GM19463 (cell line): Measurements from ENCODE around the gene OR13J1.
"Not testable (repeated sequence)": the region's sequence is repeated elsewhere in the genome, so short reads cannot be mapped to it uniquely, and the experiment has no call there.

Experiments
- ATAC-seq: cut with Tn5 transposase; IDR thresholded peaks from one replicate; pipeline ENCODE4 v1.9.1; 2021; ENCODE audit warnings: mild to moderate bottlenecking, moderate library complexity; ENCODE audit not compliant: unreplicated experiment

OR13J1 gene

DNA sequence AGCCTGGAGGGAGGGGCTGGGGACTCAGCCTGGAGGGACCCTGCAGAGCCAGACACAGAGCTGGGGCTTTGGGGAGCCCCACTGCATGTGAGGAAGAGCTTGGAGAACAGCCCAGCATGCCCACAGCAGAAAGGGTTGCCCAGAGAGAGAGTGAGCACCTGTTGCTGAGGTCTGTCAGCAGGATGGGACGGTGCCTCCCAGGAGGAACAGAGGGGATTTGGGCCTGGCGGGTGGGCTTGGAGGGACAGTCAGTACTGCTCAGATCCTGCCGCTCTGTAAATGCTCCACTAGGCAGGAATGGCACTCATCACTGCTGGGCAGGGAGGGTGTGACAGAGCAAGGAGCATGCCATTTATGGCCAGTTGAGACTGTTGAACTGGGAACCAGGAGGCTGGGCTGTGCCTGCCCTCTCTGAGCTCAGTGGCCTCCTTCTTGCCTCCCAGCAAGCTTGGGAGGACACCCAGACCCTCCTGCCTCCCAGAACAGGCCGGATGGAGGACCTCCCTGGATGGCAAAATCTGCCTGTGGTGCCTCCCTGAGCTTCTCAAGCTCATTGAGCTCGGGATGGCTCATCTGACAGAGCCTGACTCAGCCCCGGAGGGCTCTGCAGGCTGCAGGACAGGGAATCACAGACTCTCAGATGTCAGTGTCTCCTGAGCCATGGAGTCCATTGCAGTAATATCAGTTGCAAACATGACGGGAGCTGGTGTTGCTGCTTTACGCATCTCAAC is 35.0 kb upstream of the OR13J1 start:
- ATAC-seq = no peak

DNA sequence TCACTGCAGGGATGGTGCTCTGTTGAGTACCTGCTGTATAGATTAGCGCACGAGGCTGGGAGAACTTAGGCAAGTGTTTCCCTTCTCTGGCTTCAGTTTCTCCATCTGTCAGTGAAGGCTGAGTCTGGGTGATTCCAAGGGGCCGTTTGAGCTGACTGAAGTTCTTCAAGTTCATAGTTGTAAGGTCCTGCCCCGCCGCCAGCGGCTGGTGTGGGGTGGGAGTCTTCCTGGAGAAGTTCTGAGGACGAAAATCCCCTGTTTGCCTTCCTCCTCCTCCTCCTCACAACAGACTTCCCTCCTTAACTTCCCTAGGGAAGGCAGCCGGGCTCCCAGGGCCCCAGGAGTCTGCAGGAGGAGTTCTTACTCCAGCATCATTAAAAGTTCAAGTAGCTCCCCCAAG is 34.1 kb upstream of the OR13J1 start:
- no peak for ATAC-seq

DNA sequence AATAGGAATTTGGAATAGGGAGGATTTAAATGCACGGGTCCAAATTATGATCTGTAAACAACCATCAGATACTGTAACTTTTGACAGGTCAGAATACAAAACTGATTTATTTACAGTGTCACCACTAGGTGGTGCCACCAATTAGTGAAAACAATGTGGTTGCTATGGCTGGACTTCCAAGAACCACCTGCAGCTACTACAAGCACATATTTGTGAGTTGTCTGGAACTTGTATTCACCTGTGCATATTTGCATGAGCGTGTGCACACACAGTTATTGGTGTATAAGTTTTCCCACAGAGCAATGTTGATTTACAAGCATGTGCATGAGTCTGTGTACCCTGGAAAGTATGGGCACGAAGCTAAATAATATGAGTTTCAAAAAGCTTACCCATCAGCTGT is 32.8 kb upstream of the OR13J1 start:
- no peak for ATAC-seq

DNA sequence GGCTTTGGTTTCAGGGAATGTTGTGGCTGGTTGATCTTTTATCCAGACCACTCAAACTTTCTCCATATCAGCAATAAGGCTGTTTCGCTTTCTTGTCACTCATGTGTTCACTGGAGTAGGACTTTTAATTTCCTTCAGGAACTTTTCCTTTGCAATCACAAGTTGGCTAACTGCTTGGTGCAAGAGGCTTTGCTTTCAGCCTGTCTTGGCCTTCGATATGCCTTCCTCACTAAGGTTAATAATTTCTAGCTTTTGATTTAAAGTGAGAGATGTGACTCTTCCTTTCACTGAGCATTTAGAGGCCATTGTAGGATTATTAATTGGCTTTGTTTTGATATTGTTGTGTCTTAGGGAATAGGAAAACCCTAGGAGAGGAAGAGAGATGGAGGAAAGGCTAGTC is 28.8 kb upstream of the OR13J1 start:
- ATAC-seq = no peak

DNA sequence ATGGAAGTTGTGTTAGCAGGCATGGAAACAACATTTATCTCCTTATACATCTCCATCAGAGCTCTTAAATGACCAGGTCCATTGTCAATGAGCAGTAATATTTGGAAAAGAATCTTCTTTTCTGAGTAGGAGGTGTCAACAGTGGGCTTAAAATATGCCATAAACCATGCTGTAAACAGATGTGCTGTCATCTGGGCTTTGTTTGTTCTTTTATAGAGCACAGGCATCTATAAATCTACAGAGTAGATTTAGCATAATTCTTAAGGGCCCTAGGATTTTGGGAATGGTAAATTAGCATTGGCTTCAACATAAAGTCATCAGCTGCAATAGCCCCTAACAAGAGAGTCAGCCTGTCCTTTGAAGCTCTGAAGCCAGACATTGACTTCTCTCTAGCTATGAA is 28.1 kb upstream of the OR13J1 start:
- ATAC-seq = no peak

DNA sequence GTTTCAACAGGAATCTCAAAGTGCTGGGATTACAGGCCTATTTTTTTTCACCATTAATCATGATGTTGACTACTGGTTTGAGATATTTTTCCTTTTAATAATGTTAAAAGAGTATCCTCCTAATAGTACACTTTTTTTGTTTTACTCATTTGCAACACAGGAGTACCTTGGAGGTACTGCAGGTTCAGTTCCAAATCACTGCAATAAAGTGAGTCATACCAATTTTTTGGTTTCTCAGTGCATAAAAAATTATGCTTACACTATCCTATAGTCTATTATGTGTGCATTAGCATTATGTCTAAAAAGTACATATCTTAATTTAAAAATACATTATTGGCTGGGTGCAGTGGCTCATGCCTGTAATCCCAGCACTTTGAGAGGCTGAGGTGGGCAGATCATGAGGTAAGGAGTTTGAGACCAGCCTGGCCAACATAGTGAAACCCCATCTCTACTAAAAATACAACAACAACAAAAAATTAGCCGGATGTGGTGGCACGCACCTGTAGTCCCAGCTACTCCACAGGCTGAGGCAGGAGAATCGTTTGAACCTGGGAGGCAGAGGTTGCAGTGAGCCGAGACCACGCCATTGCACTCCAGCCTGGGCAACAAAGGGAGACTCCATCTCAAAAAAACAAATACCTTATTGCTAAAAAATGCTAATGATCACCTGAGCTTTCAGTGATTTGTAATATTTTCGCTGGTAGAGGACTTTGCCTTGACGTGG is 27.3 kb upstream of the OR13J1 start:
- ATAC-seq = not testable (repeated sequence)

DNA sequence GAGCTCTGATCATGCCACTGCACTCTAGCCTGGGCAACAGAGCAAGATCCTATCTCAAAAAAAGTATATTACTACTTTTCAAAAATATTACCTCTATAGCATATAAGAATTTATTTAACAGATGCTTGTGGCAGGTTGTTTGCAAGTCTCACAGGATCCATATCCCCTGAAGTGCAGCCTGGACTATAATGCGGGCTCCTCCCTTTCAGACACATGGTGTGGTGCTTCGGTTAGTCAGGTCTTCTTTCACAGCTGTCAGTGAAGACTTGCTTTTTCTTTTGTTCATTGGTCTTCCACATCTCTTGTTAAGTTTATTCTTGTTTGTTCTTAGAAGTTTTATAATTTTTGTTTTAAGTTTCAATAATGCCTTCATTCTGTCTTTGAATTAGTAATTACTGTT is 26.4 kb upstream of the OR13J1 start:
- no peak for ATAC-seq

DNA sequence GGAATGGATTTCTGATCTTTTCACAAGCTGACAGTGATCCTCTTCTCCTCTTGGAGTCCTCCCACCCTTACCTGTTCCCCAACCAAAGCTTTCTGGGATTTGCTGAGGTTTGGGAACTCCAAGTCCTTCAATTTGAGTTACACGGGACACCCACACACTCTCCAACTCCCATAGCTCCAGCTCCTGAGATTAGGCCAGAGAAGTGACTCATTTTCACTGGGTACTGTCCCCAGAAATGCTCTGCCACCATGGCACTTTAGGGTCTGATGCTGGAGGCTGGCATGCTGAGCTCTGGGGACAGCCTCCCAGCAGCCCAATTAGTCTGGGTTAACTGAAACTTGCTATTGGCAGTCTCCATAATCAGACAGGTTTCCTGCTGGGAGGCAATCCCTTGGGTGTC is 21.9 kb upstream of the OR13J1 start:
- no peak for ATAC-seq

DNA sequence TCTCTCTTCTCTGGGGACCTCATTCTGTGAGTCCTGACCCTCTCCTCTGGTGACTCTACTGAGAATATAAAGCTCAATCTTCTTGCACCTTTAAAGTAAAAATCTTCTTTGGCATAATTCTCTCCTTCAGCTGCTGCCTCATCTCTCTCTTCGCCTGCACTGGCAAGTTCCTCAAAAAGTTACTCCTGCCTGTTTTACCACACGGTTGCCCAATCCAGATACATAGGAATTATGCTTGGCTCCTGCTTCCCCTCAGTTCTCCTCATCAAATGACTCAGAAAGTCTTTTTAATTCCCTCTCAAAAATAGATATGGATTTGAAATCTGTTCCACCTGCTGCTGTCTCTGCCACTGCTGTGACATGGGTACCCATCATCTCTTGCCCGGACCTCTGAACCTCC is 21.4 kb upstream of the OR13J1 start:
- ATAC-seq = no peak

DNA sequence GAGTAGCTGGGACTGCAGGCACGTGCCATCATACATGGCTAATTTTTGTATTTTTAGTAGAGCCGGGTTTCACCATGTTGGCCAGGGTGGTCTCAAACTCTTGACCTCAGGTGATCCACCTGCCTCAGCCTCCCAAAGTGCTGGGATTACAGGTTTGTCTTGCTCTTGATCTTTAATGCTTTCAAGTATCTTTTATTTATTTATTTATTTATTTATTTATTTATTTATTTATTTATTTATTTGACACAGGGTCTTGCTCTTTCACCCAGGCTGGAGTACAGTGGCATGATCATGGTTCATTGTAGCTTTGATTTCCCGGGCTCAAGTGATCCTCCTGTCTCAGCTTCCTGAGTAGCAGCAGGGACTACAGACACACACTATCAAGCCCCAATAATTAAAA is 14.7 kb upstream of the OR13J1 start:
- not testable (repeated sequence) for ATAC-seq

DNA sequence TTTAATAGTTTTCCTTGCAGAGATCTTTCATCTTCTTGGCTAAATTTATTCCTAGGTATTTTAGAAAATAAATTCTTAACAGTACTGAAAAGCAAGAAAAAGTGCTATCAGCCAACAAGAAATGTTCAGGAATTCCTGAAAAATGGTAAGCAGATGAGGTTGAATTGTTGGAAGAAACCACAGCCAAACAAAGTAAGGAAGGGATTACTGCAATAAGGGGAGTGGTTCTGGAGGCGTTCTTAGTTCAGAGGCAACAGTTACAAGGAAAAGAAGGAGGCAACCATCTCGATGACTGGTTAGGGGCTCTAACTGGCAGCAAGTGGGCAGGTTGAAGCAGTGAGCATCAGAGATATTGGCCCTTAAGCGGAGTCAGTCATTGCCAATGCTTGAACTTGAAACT is 12.8 kb upstream of the OR13J1 start:
- ATAC-seq = no peak

DNA sequence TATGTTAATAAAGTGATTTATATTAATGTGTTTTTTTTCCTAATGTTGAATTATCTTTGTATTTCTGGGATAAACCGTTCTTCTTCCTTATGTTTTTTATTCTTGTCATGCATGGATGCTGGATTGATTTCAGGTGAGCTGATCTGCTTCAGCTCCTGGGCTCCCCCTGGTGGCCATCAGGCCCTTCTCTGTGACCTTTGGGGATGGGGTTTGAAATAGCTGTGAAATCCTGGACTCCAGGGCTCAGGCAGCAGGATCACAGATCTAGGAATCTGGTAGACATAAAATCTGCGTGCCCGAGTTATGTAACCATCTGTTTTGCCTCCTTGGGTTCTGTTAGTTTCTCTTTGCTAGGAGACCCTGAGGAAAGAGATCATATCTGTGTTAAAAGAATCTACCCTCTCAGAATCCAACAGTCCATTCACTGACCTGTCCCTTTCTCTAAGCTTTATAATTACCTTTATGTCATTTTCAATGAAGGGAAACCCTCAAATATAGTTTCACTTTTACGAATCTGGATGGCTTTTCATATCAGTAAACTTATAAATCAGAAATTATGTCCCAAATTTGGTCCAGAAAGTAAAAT is 12.2 kb upstream of the OR13J1 start:
- ATAC-seq = no peak

DNA sequence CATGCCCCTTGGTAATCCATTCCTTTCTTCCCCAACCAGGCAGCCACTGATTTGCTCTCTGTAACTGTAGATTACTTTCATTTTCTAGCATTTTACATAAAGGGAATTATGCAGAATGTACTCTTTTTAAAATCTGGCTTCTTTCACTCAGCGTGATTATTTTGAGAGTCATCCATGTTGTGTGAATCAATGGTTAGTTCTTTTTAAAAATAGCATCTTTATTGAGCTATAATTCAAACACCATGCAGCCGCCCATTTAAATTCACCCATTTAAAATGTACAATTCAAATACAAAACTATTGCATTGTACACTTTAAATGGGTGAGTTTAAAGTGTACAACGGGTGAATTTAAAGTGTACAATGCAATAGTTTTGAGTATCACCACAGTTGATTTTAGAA is 2.3 kb upstream of the OR13J1 start:
- ATAC-seq = no peak

DNA sequence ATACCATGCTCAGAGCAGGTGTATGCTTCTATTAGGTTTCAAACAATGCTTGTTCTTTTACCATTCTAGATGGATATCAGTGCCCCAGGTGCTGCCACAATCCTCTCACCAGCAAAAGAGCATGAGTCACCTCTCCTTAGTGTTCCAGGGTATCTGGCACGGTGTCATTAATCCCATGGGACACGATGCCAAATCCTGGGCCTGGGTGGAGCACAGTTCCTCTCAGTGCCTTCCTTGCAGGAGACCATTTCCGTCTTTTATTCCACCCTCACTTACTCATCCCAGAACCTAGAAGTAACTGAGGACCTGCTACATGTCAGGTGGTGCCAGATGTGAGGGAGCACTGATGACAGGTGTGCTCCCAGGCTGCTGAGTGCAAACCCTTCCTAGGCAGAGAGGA is 1.3 kb upstream of the OR13J1 start:
- ATAC-seq = no peak

DNA sequence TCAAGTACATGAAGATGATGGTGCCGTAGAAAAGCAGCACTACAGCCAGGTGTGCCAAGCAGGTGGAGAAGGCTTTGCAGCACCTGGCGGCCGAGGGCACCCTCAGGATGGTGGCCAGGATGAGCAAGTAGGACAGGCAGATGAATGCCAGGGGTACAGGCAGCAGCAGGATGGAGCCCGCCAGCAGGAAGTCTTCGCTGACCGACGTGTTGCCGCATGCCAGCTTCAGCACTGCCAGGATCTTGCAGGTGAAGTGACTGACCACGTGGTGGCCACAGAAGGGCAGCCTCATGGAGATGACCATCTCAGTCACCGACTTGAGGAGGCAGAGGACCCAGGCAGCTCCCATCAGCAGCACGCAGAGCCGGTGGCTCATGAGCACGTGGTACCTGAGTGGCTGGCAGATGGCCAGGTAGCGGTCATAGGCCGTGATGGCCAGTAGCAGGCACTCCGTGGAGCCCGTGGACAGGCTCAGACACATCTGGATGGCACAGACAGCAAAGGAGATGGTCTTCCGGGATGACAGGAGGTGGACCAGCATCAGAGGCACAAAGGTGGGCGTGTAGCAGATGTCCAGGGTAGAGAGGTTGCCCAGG is 482 bp downstream of the OR13J1 start:
- no peak for ATAC-seq

DNA sequence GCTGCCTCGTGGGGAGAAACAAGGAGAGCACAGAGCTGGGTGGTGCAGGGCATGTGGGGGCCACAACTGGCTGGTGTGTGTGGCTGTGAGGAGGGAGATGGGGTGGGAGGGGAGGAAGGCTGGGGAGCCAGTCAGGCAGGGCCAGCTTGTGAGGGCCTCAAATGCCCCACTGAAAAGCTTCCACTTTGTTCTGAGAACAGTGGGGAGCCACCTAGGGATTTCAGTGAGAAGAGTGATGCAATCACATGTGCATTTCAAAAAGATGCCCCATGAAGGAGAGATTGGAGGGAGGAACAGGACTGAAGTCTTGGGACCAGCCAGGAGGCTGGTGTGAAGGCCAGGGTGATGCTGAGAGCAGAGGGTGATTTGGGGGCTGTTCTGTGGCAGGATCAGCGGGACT is 1.3 kb downstream of the OR13J1 start:
- no peak for ATAC-seq

DNA sequence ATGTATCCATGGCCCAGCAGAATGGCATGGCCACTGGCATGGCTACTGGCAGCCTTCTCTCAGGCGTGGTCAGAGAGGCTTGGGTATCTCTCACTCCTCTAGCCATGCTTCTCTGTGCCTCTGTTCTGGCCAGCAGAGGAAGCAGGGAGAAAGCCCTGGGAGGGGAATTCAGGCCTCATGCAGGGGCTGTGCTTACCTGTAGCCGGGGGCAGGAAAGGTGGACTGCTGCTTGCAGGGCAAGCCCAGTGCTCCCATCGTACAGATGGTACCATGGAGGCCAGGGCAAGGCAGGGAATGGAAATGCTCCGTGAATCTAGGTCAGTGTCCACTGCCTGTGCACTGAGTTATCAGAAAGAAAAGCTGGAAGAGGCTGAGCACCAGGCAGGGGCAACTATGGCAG is 2.7 kb downstream of the OR13J1 start:
- no peak for ATAC-seq

DNA sequence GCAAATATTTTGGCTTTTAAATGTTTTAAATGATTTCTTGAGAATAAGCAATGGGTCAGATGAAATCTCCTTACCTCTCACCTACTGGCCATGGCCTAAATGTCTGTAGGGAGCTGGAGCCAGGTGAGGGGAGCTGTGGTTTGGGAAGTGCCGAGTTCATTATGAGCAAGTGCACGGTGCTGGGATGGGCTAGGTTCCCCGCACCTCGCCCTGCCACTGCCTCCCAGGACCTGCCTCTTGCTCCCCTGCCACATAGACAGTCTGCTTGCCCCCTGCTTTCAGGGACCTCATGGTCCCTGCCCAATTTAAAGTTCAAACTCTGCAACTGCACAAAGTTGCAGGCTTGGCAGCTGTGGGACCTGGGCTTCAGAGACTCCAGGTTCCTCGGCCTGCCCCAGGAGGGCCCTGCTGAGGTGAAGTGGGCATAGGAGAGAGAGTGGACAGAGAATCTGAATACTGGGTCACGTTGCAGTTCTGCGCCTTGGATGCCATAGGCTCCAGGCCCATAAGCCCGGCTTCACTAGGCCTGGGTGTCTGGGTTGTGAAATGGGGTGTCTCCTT is 5.4 kb downstream of the OR13J1 start:
- ATAC-seq = no peak

DNA sequence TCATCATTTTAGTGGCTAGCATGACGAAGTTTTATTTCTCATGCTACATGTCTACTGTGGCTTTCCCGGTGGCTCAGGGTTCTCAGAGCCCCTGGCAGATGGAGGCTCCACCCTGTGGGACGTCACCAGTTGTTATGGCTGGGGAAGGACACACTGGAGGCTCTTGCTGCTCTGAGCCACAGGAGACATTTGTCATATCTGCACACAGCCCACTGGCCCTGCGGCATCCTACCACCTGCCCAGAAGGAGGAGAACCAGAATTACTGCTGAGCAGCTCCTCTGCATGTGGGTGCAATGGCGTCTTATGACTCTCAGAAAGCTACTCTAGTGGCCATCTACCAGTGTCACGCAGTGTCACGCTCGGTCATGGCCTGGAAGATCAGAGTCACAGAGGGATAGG is 6.6 kb downstream of the OR13J1 start:
- no peak for ATAC-seq

DNA sequence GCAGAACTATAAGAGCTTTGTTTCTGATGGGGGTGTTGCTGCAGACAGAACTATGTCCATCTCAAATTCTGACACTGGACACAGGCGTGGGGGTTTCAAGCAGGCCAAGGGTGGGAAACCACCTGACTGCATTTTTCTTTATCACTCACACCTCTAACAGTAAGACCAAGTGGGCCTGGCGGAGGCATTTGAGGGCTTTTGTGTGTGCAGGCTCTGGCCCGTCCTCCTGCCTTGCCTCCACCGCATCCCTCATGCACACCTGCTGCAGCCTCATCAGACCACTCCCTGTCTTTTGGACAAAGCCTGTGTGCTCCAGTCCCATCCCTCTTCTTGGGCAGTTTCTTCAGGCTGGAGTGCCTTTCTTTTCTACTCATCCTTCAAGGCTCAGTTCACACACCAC is 7.9 kb downstream of the OR13J1 start:
- ATAC-seq = no peak

DNA sequence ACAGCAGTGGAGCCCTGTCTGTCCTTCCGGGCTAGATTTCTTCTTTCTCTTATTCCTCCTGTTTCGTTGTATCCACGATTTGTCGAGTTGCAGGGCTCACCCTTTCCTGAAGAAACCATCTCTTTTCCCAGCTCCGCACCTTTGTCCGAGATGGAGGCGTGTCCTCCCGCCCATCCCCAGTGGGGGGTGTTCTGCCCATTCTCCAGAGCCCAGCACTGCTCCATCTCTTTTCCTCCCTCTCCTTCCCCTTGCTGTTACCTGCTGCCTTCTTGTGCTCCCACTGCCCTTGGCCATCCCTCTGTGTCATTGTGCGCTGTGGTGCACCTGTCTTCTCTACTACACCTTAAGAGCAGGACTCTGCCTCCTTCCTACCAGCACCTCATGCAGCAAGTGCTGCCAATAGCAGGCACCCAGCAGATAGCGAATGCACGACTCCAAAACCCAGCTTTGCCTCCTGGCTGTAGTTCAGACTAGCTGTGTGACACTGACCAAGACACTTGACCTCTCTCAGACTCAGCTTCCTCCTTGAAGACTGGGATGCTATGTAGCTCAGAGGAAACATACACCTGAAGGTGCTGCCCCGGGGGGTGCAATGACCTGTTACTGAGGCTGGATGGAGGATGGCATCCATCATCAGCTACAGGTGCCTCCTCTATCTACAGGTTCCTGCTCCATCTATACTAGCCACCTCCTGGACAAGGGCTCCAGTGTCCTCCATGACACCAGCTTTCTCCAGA is 8.9 kb downstream of the OR13J1 start:
- no peak for ATAC-seq
